Measurements from ENCODE around the gene CLPX.
"Not testable (repeated sequence)": the region's sequence is repeated elsewhere in the genome, so short reads cannot be mapped to it uniquely, and the experiment has no call there.

Gene CLPX

GRCh38 chr15:65196637-65197336, 11.6 kb upstream of the CLPX start:
- Histone ChIP-seq H3K4me3 (replicated peaks; ENCODE audit: low read depth, low read length) (no peak overlapping the region), H3K27me3 (replicated peaks; ENCODE audit: control insufficient read depth, insufficient read depth, low read length) (no peaks in the 10 kb centered on the region), H3K36me3 (ENCODE audit: control insufficient read depth, insufficient read depth, low read length) (no peaks in the 10 kb centered on the region)
- DNase-seq (ENCODE audit: extremely low read depth, insufficient read length): no peak
- no peak for TF ChIP-seq CTCF (IDR thresholded peaks at IDR 0.05; ENCODE audit: insufficient read depth, low read length, poor library complexity, severe bottlenecking)

GRCh38 chr15:65195548-65195923, 10.4 kb upstream of the CLPX start:
- no peaks in the 10 kb centered on the region for H3K36me3 ChIP-seq (ENCODE audit: control insufficient read depth, insufficient read depth, low read length)
- no peak for TF ChIP-seq CTCF (IDR thresholded peaks at IDR 0.05; ENCODE audit: insufficient read depth, low read length, poor library complexity, severe bottlenecking)
- no peaks in the 10 kb centered on the region for H3K27me3 ChIP-seq (replicated peaks; ENCODE audit: control insufficient read depth, insufficient read depth, low read length)
- no peak for DNase-seq (ENCODE audit: extremely low read depth, insufficient read length)
- H3K4me3 ChIP-seq (replicated peaks; ENCODE audit: low read depth, low read length): no peak overlapping the region

- no peak for DNase-seq (ENCODE audit: extremely low read depth, insufficient read length)
- Histone ChIP-seq H3K36me3 (ENCODE audit: control insufficient read depth, insufficient read depth, low read length) (no peaks in the 10 kb centered on the region), H3K27me3 (replicated peaks; ENCODE audit: control insufficient read depth, insufficient read depth, low read length) (no peaks in the 10 kb centered on the region), H3K4me3 (replicated peaks; ENCODE audit: low read depth, low read length) (no peak overlapping the region)
- no peak for TF ChIP-seq CTCF (IDR thresholded peaks at IDR 0.05; ENCODE audit: insufficient read depth, low read length, poor library complexity, severe bottlenecking)
Measured at GRCh38 chr15:65194826-65195547, 9.8 kb upstream of the CLPX start.

- TF ChIP-seq CTCF (IDR thresholded peaks at IDR 0.05; ENCODE audit: insufficient read depth, low read length, poor library complexity, severe bottlenecking): no peak
- Histone ChIP-seq H3K36me3 (ENCODE audit: control insufficient read depth, insufficient read depth, low read length) (no peaks in the 10 kb centered on the region), H3K27me3 (replicated peaks; ENCODE audit: control insufficient read depth, insufficient read depth, low read length) (no peaks in the 10 kb centered on the region), H3K4me3 (replicated peaks; ENCODE audit: low read depth, low read length) (no peak overlapping the region)
- DNase-seq (ENCODE audit: extremely low read depth, insufficient read length): no peak
Measured at GRCh38 chr15:65192016-65192415, 6.9 kb upstream of the CLPX start.

- DNase-seq (ENCODE audit: extremely low read depth, insufficient read length): peak; percentile 28
- peak; percentile 68 for TF ChIP-seq CTCF (IDR thresholded peaks at IDR 0.05; ENCODE audit: insufficient read depth, low read length, poor library complexity, severe bottlenecking)
- Histone ChIP-seq H3K4me3 (replicated peaks; ENCODE audit: low read depth, low read length) (no peak overlapping the region), H3K36me3 (ENCODE audit: control insufficient read depth, insufficient read depth, low read length) (no peaks in the 10 kb centered on the region), H3K27me3 (replicated peaks; ENCODE audit: control insufficient read depth, insufficient read depth, low read length) (no peaks in the 10 kb centered on the region)
Measured at GRCh38 chr15:65189102-65189740, 4.1 kb upstream of the CLPX start.

GRCh38 chr15:65188472-65188871, 3.3 kb upstream of the CLPX start:
- not testable (repeated sequence) for DNase-seq (ENCODE audit: extremely low read depth, insufficient read length); H3K4me3 ChIP-seq (replicated peaks; ENCODE audit: low read depth, low read length); H3K27me3 ChIP-seq (replicated peaks; ENCODE audit: control insufficient read depth, insufficient read depth, low read length); H3K36me3 ChIP-seq (ENCODE audit: control insufficient read depth, insufficient read depth, low read length)

Data from GM06990 (cell line).